GM15510 (cell line): ENCODE data around the gene PGAM2.

ENCODE experiments used
- POLR2A ChIP-seq: IDR thresholded peaks from 3 replicates; pipeline ENCODE4 v1.6.1; 2011; ENCODE audit warnings: borderline replicate concordance; ENCODE audit not compliant: insufficient read length; ENCODE audit errors: extremely low read depth

The PGAM2 gene

GRCh38 chr7:44098092-44099068 is 33.0 kb upstream of the PGAM2 start:
- no peak for TF ChIP-seq POLR2A

- TF ChIP-seq POLR2A, result no peak
These were observed 31.9 kb upstream of the PGAM2 start for GRCh38 chr7:44097064-44097932.

GRCh38 chr7:44096326-44096881 is 31.0 kb upstream of the PGAM2 start:
- TF ChIP-seq POLR2A, result no peak

- TF ChIP-seq POLR2A, result no peak
These were observed 30.4 kb upstream of the PGAM2 start for GRCh38 chr7:44095781-44096180.

- no peak for TF ChIP-seq POLR2A
These were observed 29.7 kb upstream of the PGAM2 start for GRCh38 chr7:44094883-44095592.

- no peak for TF ChIP-seq POLR2A
These were observed 29.0 kb upstream of the PGAM2 start for GRCh38 chr7:44094365-44094764.

- no peak for TF ChIP-seq POLR2A
These were observed 27.8 kb upstream of the PGAM2 start for GRCh38 chr7:44093102-44093641.

- no peak for TF ChIP-seq POLR2A
These were observed 22.8 kb upstream of the PGAM2 start for GRCh38 chr7:44087911-44088838.

GRCh38 chr7:44086627-44087026 is 21.3 kb upstream of the PGAM2 start:
- TF ChIP-seq POLR2A, result no peak

GRCh38 chr7:44085546-44085945 is 20.2 kb upstream of the PGAM2 start:
- TF ChIP-seq POLR2A, result no peak

- TF ChIP-seq POLR2A, result no peak
These were observed 19.3 kb upstream of the PGAM2 start for GRCh38 chr7:44084701-44085100.

- no peak for TF ChIP-seq POLR2A
These were observed 18.4 kb upstream of the PGAM2 start for GRCh38 chr7:44083796-44084195.

- TF ChIP-seq POLR2A, result peak; percentile 67
These were observed 17.3 kb upstream of the PGAM2 start for GRCh38 chr7:44082541-44083207.

- no peak for TF ChIP-seq POLR2A
These were observed 15.9 kb upstream of the PGAM2 start for GRCh38 chr7:44081266-44081748.
